SH-SY5Y (cell line): ENCODE data around the gene KCNS3.

Source experiments
- GATA2 ChIP-seq: IDR thresholded peaks from 2 replicates; pipeline ENCODE4 v1.6.1; 2011; ENCODE audit warnings: mild to moderate bottlenecking, low read depth, low read length
- GATA3 ChIP-seq: IDR thresholded peaks from 2 replicates; pipeline ENCODE4 v1.6.1; 2011; ENCODE audit warnings: low read depth, mild to moderate bottlenecking, low read length, moderate library complexity

DNA sequence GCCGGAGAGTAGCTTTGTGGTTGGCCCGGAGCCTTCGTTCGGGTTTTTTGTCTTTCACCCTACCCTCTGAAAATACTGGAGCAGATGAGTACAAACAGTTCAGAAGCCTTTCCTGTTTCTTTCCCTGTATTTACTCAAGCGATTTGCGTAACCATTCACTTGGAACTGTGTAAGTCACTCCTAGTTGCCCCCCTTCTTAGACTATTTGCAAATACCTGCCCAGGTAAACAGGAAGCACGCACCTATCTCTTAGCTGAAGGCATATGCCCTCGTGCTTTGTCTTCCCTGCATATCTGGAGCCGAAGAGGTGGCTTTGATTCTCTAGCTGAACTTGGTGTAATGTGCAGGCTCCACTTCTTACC lies 1.4 kb downstream of the KCNS3 start:
- TF ChIP-seq GATA2: no peak
- no peak for TF ChIP-seq GATA3
